Keratinocyte (primary cell): Measurements from ENCODE around the gene PECR. TPM values are rescaled to one million over a fixed set of nuclear protein-coding genes. Genes with fewer than 3 reads are reported as not detected.

Experiments
- DNase-seq: peaks from one replicate; pipeline ENCODE4 v3.0.0-alpha.2; 2011; ENCODE audit warnings: low read depth, missing footprints, low spot score
- FAIRE-seq: peaks from 2 replicates; lab custom pipeline; 2011; peaks lifted over from hg19 to GRCh38; lab: Jason Lieb, UNC
- H2AFZ ChIP-seq: 2 replicates; pipeline ENCODE4 v1.6.0; 2012; ENCODE audit warnings: low read length, control low read depth, inconsistent platforms; ENCODE audit not compliant: control insufficient read depth
- H3K27ac ChIP-seq: 2 replicates; pipeline ENCODE4 v1.5.1; 2011; ENCODE audit warnings: low read length; ENCODE audit not compliant: control insufficient read depth, insufficient read depth
- H3K27me3 ChIP-seq: 3 replicates; pipeline ENCODE4 v1.6.0; 2011; ENCODE audit warnings: low read length; ENCODE audit not compliant: control insufficient read depth, insufficient read depth; ENCODE audit errors: extremely low read depth
- H3K36me3 ChIP-seq, 2 experiments: 2 replicates in 1 of 2; 3 replicates in 1 of 2; pipeline ENCODE4 v1.5.1; 2011; ENCODE audit warnings: low read length in 2 of 2, mild to moderate bottlenecking in 1 of 2; ENCODE audit not compliant: control insufficient read depth in 2 of 2, insufficient read depth in 2 of 2; ENCODE audit errors: extremely low read depth in 1 of 2
- H3K4me1 ChIP-seq: 3 replicates; pipeline ENCODE4 v1.5.1; 2011; ENCODE audit warnings: low read length; ENCODE audit not compliant: control insufficient read depth, insufficient read depth; ENCODE audit errors: extremely low read depth
- H3K4me2 ChIP-seq: 3 replicates; pipeline ENCODE4 v1.6.0; 2011; ENCODE audit warnings: low read depth, low read length; ENCODE audit not compliant: control insufficient read depth, insufficient read depth; ENCODE audit errors: extremely low read depth
- H3K4me3 ChIP-seq, 3 experiments: fragments of 200-600 bp in 1 of 3; sonication (generic) in 1 of 3; 2 replicates in 2 of 3; 3 replicates in 1 of 3; pipeline ENCODE4 v1.5.1; 2011 to 2016; ENCODE audit warnings: low read length in 3 of 3, mild to moderate bottlenecking in 3 of 3, control low read depth in 2 of 3, inconsistent platforms in 1 of 3, low read depth in 1 of 3, mixed read lengths in 1 of 3, mixed run types in 1 of 3, moderate library complexity in 1 of 3; ENCODE audit not compliant: control insufficient read depth in 2 of 3, insufficient read depth in 2 of 3; ENCODE audit errors: extremely low read depth in 1 of 3
- H3K79me2 ChIP-seq: 2 replicates; pipeline ENCODE4 v1.6.0; 2012; ENCODE audit warnings: low read length; ENCODE audit not compliant: control insufficient read depth, insufficient read depth
- H3K9ac ChIP-seq: 3 replicates; pipeline ENCODE4 v1.6.0; 2011; ENCODE audit warnings: low read length; ENCODE audit not compliant: control insufficient read depth, insufficient read depth; ENCODE audit errors: extremely low read depth
- H3K9me1 ChIP-seq: 3 replicates; pipeline ENCODE4 v1.6.0; 2011; ENCODE audit warnings: low read length; ENCODE audit not compliant: control insufficient read depth, insufficient read depth; ENCODE audit errors: extremely low read depth
- H3K9me3 ChIP-seq: 2 replicates; pipeline ENCODE4 v1.5.1; 2012; ENCODE audit warnings: low read depth, low read length; ENCODE audit not compliant: control insufficient read depth
- H4K20me1 ChIP-seq: 3 replicates; pipeline ENCODE4 v1.6.0; 2011; ENCODE audit warnings: low read length; ENCODE audit not compliant: control insufficient read depth, insufficient read depth; ENCODE audit errors: extremely low read depth
- CTCF ChIP-seq, 3 experiments: IDR thresholded peaks in 1 of 3; conservative IDR thresholded peaks in 1 of 3; optimal IDR thresholded peaks in 1 of 3; 2 replicates in 2 of 3; 3 replicates in 1 of 3; pipeline versions ENCODE3 to v1.5.1; 2011; ENCODE audit warnings: low read length in 3 of 3, mild to moderate bottlenecking in 3 of 3, moderate library complexity in 2 of 3, control low read depth in 1 of 3, inconsistent platforms in 1 of 3; ENCODE audit not compliant: insufficient read depth in 2 of 3; ENCODE audit errors: extremely low read depth in 1 of 3
- EZH2 ChIP-seq: IDR thresholded peaks from one replicate; pipeline ENCODE4 v1.6.1; 2012; ENCODE audit warnings: inconsistent platforms, mild to moderate bottlenecking, low read length, moderate library complexity
- dilution Hi-C: fragments of 300-500 bp; cut with MboI; formaldehyde crosslinking; loops from one replicate; pipeline ENCODE4 v1.7.0; 2020; ENCODE audit warnings: low sequenced_read_pairs; ENCODE audit not compliant: extremely low pct_ligation_motif_present
- polyA plus RNA-seq, 5 experiments: library from polyadenylated mRNA; depleted of rRNA in 3 of 5; stranded (reverse) in 3 of 5; stranded (forward) in 1 of 5; unstranded in 1 of 5; fragments of >200 nt; gene quantifications; 1 replicate in 1 of 5; 2 replicates in 3 of 5; 3 replicates in 1 of 5; pipeline versions ENCODE4 v1.2.1 to v1.2.3, GENCODE V29; 2011 to 2012; ENCODE audit warnings: missing spikeins in 2 of 5, low read depth in 1 of 5, low replicate concordance in 1 of 5

PECR gene
- polyA plus RNA-seq, 1 donor (not counting 4 experiments of a cell fraction or from before 2014, with no cell fraction given) = 12.0 TPM

GRCh38 chr2:216002693-216003092 is 78.9 kb downstream of the PECR start:
- no peak for FAIRE-seq
- Histone ChIP-seq H3K4me2 (no peak overlapping the region), H3K27ac (no peak overlapping the region), H3K27me3 (no peaks in the 10 kb centered on the region), H3K36me3 (peaks cover 4 to 7% of the 10 kb centered on the region in 2 experiments), H3K4me1 (peaks cover 27% of the 10 kb centered on the region), H3K79me2 (peaks cover 73% of the 10 kb centered on the region), H2AFZ (no peak overlapping the region), H3K9me3 (no peaks in the 10 kb centered on the region), H4K20me1 (no peaks in the 10 kb centered on the region), H3K4me3 (no peak overlapping the region), H3K9me1 (no peaks in the 10 kb centered on the region), H3K9ac (no peak overlapping the region)
- DNase-seq = no peak
- dilution Hi-C loops = no loop called here
- TF ChIP-seq EZH2 (no peak), CTCF (optimal IDR thresholded peaks at IDR 0.05 in 1 of 3, IDR thresholded peaks at IDR 0.05 in 1 of 3, conservative IDR thresholded peaks at IDR 0.05 in 1 of 3; ENCODE audit: extremely low read depth in 1 of 3, insufficient read depth in 2 of 3, low read length in 3 of 3) (no peak)

DNA sequence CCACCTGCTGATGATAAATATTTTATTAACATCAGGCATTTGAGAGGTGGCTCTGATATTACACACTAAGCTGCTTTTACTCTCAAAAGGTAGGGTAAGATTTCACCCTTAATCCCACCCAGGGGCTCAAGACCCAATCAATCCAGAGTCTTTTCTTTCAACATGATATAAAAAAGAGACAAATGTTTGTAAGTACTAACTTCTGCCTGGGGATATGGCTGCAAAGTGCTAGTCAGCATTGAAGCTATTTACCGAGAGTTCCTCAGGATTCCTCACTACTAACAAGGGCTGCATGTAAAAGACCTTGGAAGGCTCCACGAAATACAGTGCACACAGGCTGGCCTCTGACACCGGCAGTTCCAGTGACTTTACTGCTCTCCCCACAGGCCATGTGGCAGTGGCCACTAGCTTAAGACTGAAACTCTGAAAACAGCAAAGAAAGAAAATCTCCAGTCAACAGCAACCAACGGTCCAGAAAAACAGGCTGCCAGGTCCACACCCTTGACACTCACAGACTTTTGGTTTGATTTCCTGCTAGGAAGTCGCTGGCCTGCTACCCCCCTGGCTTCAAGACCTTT is 79.4 kb downstream of the PECR start:
- peaks cover 70% of the 10 kb centered on the region for H3K79me2 ChIP-seq

More for the DNA sequence above, 79.4 kb downstream of the PECR start:
- Histone ChIP-seq H3K4me1 (peaks cover 29% of the 10 kb centered on the region), H3K27me3 (no peaks in the 10 kb centered on the region), H3K36me3 (peaks cover 4 to 7% of the 10 kb centered on the region in 2 experiments), H3K27ac (no peak overlapping the region), H3K4me2 (no peak overlapping the region), H3K9me3 (no peaks in the 10 kb centered on the region), H3K4me3 (no peak overlapping the region), H2AFZ (no peak overlapping the region), H3K9ac (no peak overlapping the region), H4K20me1 (no peaks in the 10 kb centered on the region), H3K9me1 (no peaks in the 10 kb centered on the region)
- no peak for TF ChIP-seq EZH2
- no peak for TF ChIP-seq CTCF (optimal IDR thresholded peaks at IDR 0.05 in 1 of 3, IDR thresholded peaks at IDR 0.05 in 1 of 3, conservative IDR thresholded peaks at IDR 0.05 in 1 of 3; ENCODE audit: extremely low read depth in 1 of 3, insufficient read depth in 2 of 3, low read length in 3 of 3)
- dilution Hi-C loops = no loop called here
- FAIRE-seq = no peak
- no peak for DNase-seq
